Posterior vena cava (tissue), 2 donors: ENCODE results near the gene EIF2S1. TPM values are rescaled to one million over a fixed set of nuclear protein-coding genes. Genes with fewer than 3 reads are reported as not detected.

Source experiments
- DNase-seq: peaks from one replicate; pipeline ENCODE4 v3.0.0-alpha.2; 2020; ENCODE audit warnings: low spot score
- intact Hi-C, 2 donors: fragments of 100-400 bp; cut with DNase I; formaldehyde crosslinking; loops; one replicate each; pipeline versions ENCODE4 v1.14.1 to v1.14.2; 2022 to 2023
- total RNA-seq, 2 donors: library from RNA; stranded (reverse); fragmentation: NEBNext Ultra II Directional; extraction: Animal tissue kit (Norgen Biotek cat#: 25700); gene quantifications; one replicate each; pipeline ENCODE4 v1.2.1, GENCODE V29; 2021
- donor health status: DM: yes; HTN: yes; CAD: no.
- donor health status: DM: yes; HTN: yes; CAD: no.

EIF2S1 gene
- total RNA-seq, 2 donors from 2014 or later: 55.5 to 56.3 TPM

GRCh38 chr14:67426983-67427606 is 67.0 kb downstream of the EIF2S1 start:
- peak; percentile 84 for DNase-seq
- intact Hi-C loops: loop anchor here (5.0 kb wide), 3 partner anchors 140 to 1415 kb away; no protein-coding TSS in a partner anchor

- intact Hi-C loops: loop anchor here (5.0 kb wide), 3 partner anchors 139 to 1414 kb away; no protein-coding TSS in a partner anchor
- DNase-seq: peak; percentile 10
These were observed 68.4 kb downstream of the EIF2S1 start for GRCh38 chr14:67428501-67429031.

- peak; percentile 7 for DNase-seq
- intact Hi-C loops: loop anchor here (5.0 kb wide), 3 partner anchors 138 to 1413 kb away; no protein-coding TSS in a partner anchor
These were observed 69.5 kb downstream of the EIF2S1 start for GRCh38 chr14:67429510-67430205.

GRCh38 chr14:67432050-67432564 is 72.0 kb downstream of the EIF2S1 start:
- intact Hi-C loops: no loop called here
- DNase-seq: no peak

- intact Hi-C loops: no loop called here
- no peak for DNase-seq
These were observed 75.5 kb downstream of the EIF2S1 start for GRCh38 chr14:67435603-67436002.

Other genes starting within 250 kb of the EIF2S1 start
- gene GARIN2, start 170.9 kb upstream of the EIF2S1 start, total RNA-seq: not detected
- gene PALS1, start 118.9 kb upstream of the EIF2S1 start, total RNA-seq: 10 to 100 TPM; 15.3 to 18.0 TPM
- 10 to 100 TPM; 48.9 to 56.0 TPM for gene ATP6V1D, start 524 bp upstream of the EIF2S1 start, total RNA-seq
- 1 to 10 TPM; 1.2 to 2.0 TPM for gene PLEK2, start 51.8 kb downstream of the EIF2S1 start, total RNA-seq
- 1 to 10 TPM; 1.7 to 4.4 TPM for gene TMEM229B, start 128.4 kb downstream of the EIF2S1 start, total RNA-seq
- 1 to 10 TPM; 1.4 to 1.8 TPM for gene PLEKHH1, start 173.0 kb downstream of the EIF2S1 start, total RNA-seq
- 10 to 100 TPM; 15.4 to 17.3 TPM for gene PIGH, start 239.9 kb downstream of the EIF2S1 start, total RNA-seq